ENCODE data around the gene UBAC1.

DNA sequence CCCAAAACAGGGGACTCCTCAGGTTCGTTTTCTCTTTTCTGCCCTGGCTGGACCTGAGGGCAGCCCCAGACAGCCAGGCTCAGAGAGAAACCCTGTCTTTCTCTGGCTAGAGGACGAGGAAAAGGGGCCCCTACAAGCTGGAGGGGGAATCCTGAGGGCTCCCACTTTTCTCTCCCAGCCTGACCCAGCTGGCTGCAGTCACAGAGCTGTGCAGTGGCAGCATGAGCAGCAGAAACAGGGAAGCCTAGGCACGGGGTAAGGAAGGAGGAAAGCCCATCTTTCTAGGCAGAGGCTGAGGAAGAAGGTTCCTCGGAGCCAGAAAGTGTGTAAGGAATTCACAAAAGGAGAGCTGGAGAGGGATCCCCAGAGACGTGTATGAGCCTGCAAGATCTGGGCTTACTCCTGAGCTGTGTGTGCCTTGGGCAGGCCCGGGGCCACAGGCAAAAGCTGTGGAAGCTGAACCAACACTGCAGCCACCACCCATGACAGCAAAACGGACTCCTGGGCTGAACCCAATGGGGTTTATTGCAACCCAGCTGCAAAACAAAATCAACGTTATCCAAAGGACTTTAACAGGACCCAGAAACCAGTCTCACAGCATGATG is 70.0 kb downstream of the UBAC1 start:
- TF ChIP-seq POLR2A (IDR thresholded peaks at IDR 0.05) (no peak), CTCF (IDR thresholded peaks at IDR 0.05) (no peak)
